SJSA1 (cell line): ENCODE results near the gene DUS4L. TPM values are rescaled to one million over a fixed set of nuclear protein-coding genes. Genes with fewer than 3 reads are reported as not detected.

Experiments
- DNase-seq, 2 experiments: peaks; one replicate each; pipeline ENCODE4 v3.0.0-alpha.2; 2015 to 2020; ENCODE audit warnings: low spot score in 2 of 2, low read depth in 1 of 2
- H3K27ac ChIP-seq: fragments of 250-450 bp; sonication (Bioruptor Pico); 2 replicates; pipeline ENCODE4 v1.5.1; 2020; ENCODE audit warnings: mild to moderate bottlenecking, moderate library complexity
- H3K27me3 ChIP-seq: fragments of 250-450 bp; sonication (Bioruptor Pico); replicated peaks from 2 replicates; pipeline ENCODE4 v1.5.1; 2020; ENCODE audit warnings: mild to moderate bottlenecking, moderate library complexity
- H3K36me3 ChIP-seq: fragments of 250-450 bp; sonication (Bioruptor Pico); 2 replicates; pipeline ENCODE4 v1.5.1; 2020; ENCODE audit warnings: mild to moderate bottlenecking
- H3K4me1 ChIP-seq: fragments of 250-450 bp; sonication (Bioruptor Pico); replicated peaks from 2 replicates; pipeline ENCODE4 v1.6.1; 2021; ENCODE audit warnings: mild to moderate bottlenecking
- H3K4me3 ChIP-seq: fragments of 250-450 bp; sonication (Bioruptor Pico); 2 replicates; pipeline ENCODE4 v1.5.1; 2020; ENCODE audit warnings: mild to moderate bottlenecking
- H3K9me3 ChIP-seq: fragments of 250-450 bp; sonication (Bioruptor Pico); replicated peaks from 2 replicates; pipeline ENCODE4 v1.5.1; 2020; ENCODE audit warnings: mild to moderate bottlenecking
- total RNA-seq: library from RNA; depleted of rRNA; stranded (reverse); fragments of >200 nt; shearing (Covaris generic); gene quantifications from 2 replicates; pipeline ENCODE4 v1.2.3, GENCODE V29; 2014

DUS4L gene
- total RNA-seq, 1 experiment from 2014 or later = 9.0 TPM

- Histone ChIP-seq H3K27ac (no peak overlapping the region), H3K27me3 (no peaks in the 10 kb centered on the region), H3K4me1 (peaks cover 17% of the 10 kb centered on the region), H3K4me3 (no peak overlapping the region), H3K36me3 (peaks cover 12% of the 10 kb centered on the region; the same call in 1 of the 2 replicates), H3K9me3 (no peaks in the 10 kb centered on the region)
- DNase-seq = no peak
Measured at GRCh38 chr7:107560898-107561516, 2.8 kb upstream of the DUS4L start.

- H3K9me3 ChIP-seq = no peaks in the 10 kb centered on the region
- H3K4me3 ChIP-seq = peak overlapping the region; percentile 87
- H3K4me1 ChIP-seq = peaks cover 23% of the 10 kb centered on the region
- peak; percentile 42 to 58 for DNase-seq
- peaks cover 9% of the 10 kb centered on the region; the same call in 1 of the 2 replicates for H3K36me3 ChIP-seq
- peak overlapping the region; percentile 79 for H3K27ac ChIP-seq
- no peaks in the 10 kb centered on the region for H3K27me3 ChIP-seq
Measured at GRCh38 chr7:107563081-107563774, 543 bp upstream of the DUS4L start.

DNA sequence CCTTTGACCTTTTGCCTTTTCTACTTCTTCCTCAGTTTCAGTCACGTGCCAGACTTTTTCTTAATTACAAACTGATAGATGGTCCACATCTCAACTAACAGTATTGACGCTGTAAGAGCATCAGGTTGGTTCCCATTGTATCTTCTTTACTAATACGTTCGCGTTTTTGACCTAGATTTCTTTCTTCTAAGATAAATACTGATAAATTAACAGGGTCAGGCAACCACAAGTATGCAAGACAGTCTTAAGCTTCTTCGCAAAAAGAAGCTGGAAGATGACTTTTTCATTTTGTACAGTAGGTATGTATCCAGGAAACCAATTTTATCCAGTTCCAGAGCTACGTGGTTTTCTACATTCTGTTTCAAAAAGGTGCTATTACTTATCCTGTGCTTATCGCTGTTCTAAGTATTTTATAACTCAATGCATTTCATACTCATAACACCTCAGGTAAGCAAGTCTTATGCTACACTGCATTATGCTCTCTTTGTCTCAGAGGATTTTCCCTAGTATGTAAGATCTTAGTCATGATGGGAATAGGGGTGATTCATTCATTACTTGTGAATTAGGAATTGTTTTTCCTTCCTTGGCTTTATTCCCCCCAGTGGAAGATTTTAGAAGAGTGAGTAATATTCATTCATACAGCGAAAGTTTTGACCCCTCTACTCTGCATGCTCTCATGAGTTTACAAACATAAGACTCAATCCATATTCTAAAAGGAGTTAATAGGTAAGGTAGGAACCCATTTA, 955 bp downstream of the DUS4L start:
- peaks cover 21% of the 10 kb centered on the region for H3K4me1 ChIP-seq
- H3K9me3 ChIP-seq = no peaks in the 10 kb centered on the region
- H3K27ac ChIP-seq = peak overlapping the region; percentile 79
- peak in 1 of 2 experiments; percentile 73 for DNase-seq
- no peaks in the 10 kb centered on the region for H3K27me3 ChIP-seq
- peak overlapping the region; percentile 87 for H3K4me3 ChIP-seq
- H3K36me3 ChIP-seq = peaks cover 9% of the 10 kb centered on the region; the same call in 1 of the 2 replicates

GRCh38 chr7:107570298-107570697, 6.5 kb downstream of the DUS4L start:
- Histone ChIP-seq H3K9me3 (no peaks in the 10 kb centered on the region), H3K27me3 (no peaks in the 10 kb centered on the region), H3K27ac (no peak overlapping the region), H3K4me3 (no peak overlapping the region), H3K36me3 (0 out of 2 replicates have a peak, but pooled peaks cover 6% of the 10 kb centered on the region), H3K4me1 (peaks cover 7% of the 10 kb centered on the region)
- no peak for DNase-seq

DNA sequence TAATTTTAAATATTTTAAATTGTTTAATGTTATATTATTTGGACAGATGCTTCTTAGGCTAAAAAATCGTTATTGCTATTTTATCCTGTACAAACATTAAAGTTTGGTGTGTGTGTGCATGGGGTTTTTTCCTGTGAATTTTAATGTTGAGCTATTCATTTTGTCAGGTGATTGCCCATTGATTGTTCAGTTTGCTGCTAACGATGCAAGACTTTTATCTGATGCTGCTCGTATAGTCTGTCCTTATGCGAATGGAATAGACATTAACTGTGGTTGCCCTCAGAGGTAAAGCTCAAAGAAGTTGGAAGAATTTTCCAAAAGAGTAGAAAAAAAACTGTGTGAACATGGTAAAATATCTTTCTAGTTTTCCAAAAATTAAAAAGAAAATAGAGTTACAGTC, 9.8 kb downstream of the DUS4L start:
- peaks cover 13% of the 10 kb centered on the region; the same call in 1 of the 2 replicates for H3K36me3 ChIP-seq
- H3K4me1 ChIP-seq = no peaks in the 10 kb centered on the region
- no peak overlapping the region for H3K4me3 ChIP-seq
- H3K9me3 ChIP-seq = no peaks in the 10 kb centered on the region
- H3K27me3 ChIP-seq = no peaks in the 10 kb centered on the region
- no peak overlapping the region for H3K27ac ChIP-seq
- no peak for DNase-seq

- Histone ChIP-seq H3K36me3 (peaks cover 27% of the 10 kb centered on the region), H3K27me3 (no peaks in the 10 kb centered on the region), H3K9me3 (no peaks in the 10 kb centered on the region), H3K4me1 (peaks cover 9% of the 10 kb centered on the region; the same call in 1 of the 2 replicates), H3K27ac (peak overlapping the region; percentile 98), H3K4me3 (peak overlapping the region; percentile 97)
- no peak for DNase-seq
Measured at GRCh38 chr7:107579554-107579884, 15.7 kb downstream of the DUS4L start.

- H3K27me3 ChIP-seq = no peaks in the 10 kb centered on the region
- peak within 1 kb of the TSS; percentile 98 for H3K27ac ChIP-seq
- H3K4me1 ChIP-seq = peaks cover 9% of the 10 kb centered on the region; the same call in 1 of the 2 replicates
- H3K9me3 ChIP-seq = no peaks in the 10 kb centered on the region
- H3K36me3 ChIP-seq = peaks cover 33% of the 10 kb centered on the region
- DNase-seq = peak; percentile 81 to 92
- H3K4me3 ChIP-seq = peak within 1 kb of the TSS; percentile 97
Measured at GRCh38 chr7:107579885-107580715, 16.3 kb downstream of the DUS4L start, which contains the start of gene BCAP29. TSS of gene BCAP29 (plus strand) at chr7:107580246. CDS start at chr7:107580773, 527 bp downstream.

- H3K36me3 ChIP-seq = peaks cover 38% of the 10 kb centered on the region
- no peak for DNase-seq
- H3K9me3 ChIP-seq = no peaks in the 10 kb centered on the region
- peaks cover 9% of the 10 kb centered on the region; the same call in 1 of the 2 replicates for H3K4me1 ChIP-seq
- peak overlapping the region; percentile 98 for H3K27ac ChIP-seq
- H3K4me3 ChIP-seq = peak overlapping the region; percentile 97
- H3K27me3 ChIP-seq = no peaks in the 10 kb centered on the region
Measured at GRCh38 chr7:107580716-107581383, 17.1 kb downstream of the DUS4L start.

DNA sequence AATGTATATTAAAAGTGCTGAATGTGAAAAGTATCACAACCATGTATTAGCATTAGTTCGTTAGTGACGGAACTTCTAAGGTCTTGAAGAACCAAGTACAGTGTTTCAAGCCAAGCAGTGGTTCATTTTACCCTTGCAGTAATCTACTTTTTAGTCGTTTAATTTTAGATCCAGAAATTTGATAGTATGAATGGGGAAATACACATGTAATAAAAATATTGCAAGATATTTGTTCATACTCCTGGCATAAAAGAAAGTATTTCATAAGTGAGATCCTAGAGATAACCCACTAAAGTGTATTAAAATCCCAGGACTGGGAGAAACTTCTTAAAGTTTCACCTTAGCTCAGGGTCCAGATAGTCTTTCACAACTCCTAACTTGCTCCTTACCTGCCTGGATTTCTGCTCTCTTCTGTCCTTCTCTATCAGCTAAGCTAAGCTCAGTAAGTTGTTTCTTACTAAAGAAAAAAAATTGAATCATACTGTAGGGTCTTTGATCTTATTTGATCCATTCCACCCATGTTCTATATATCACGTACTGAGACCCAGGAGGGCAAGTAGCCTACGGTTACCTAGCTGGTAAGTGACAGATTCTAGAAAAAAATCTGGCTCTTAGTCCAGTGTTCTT, 17.7 kb downstream of the DUS4L start:
- peaks cover 9% of the 10 kb centered on the region; the same call in 1 of the 2 replicates for H3K4me1 ChIP-seq
- no peaks in the 10 kb centered on the region for H3K27me3 ChIP-seq
- peak overlapping the region; percentile 97 for H3K4me3 ChIP-seq
- no peak for DNase-seq
- H3K36me3 ChIP-seq = peaks cover 38% of the 10 kb centered on the region
- no peaks in the 10 kb centered on the region for H3K9me3 ChIP-seq
- no peak overlapping the region for H3K27ac ChIP-seq

DNA sequence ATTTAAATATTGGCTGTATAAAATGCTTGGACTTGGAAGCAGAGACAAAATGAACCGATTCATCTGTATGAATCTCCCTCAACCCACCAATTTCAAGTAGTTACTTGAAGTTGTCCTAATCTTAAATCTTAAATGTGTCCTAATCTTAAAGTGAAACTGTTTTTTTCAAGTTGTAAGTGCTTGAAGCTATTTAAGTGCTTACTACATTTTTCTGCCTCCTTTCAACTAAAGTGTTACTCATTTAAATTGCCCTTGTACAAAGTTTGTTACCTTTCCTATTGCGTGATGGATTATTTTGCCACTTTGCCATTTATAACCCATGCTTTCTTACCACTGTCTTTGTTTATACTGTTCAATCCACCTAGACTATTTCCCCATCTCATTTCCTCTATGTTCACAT, 19.1 kb downstream of the DUS4L start:
- Histone ChIP-seq H3K4me1 (peaks cover 9% of the 10 kb centered on the region; the same call in 1 of the 2 replicates), H3K36me3 (peaks cover 43% of the 10 kb centered on the region), H3K9me3 (no peaks in the 10 kb centered on the region), H3K27me3 (no peaks in the 10 kb centered on the region), H3K4me3 (no peak overlapping the region), H3K27ac (no peak overlapping the region)
- DNase-seq = no peak

- Histone ChIP-seq H3K36me3 (peaks cover 53% of the 10 kb centered on the region), H3K27ac (no peak overlapping the region), H3K4me3 (no peak overlapping the region), H3K27me3 (no peaks in the 10 kb centered on the region), H3K4me1 (peaks cover 9% of the 10 kb centered on the region; the same call in 1 of the 2 replicates), H3K9me3 (no peaks in the 10 kb centered on the region)
- no peak for DNase-seq
Measured at GRCh38 chr7:107584716-107585115, 20.9 kb downstream of the DUS4L start.

DNA sequence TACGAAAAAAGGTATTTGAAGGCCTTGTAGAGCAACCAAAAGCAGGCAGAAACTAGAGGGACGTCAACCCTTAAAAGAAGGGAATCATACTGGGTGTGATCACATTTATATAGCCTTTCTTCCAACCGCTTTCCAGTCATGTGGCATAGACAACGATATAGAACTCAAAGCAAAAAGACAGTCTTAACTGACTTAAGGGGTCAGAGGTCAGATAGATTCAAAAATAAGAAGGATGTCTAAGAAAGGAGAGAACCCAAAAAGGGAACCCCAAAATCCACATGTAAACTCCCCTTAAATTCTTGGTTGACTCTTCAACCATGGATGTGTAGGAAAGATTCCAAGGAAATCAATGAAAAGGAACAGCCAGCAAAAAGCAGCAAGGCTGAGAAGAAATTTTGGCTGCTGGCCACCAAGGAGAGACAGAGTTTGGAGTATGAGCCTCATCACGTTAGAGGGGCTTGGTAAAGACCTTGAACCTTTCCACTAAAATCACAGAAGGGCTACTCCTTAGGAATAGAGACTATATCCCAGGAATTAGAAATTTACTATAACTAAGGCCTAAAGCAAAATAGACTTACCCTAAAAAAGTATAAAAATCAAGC, 24.9 kb downstream of the DUS4L start:
- H3K36me3 ChIP-seq = peaks cover 47% of the 10 kb centered on the region
- H3K4me3 ChIP-seq = no peak overlapping the region
- H3K4me1 ChIP-seq = no peaks in the 10 kb centered on the region
- no peak for DNase-seq
- H3K27ac ChIP-seq = no peak overlapping the region
- no peaks in the 10 kb centered on the region for H3K27me3 ChIP-seq
- H3K9me3 ChIP-seq = no peaks in the 10 kb centered on the region
